ENCODE measurements around the gene C19orf44. TPM values are rescaled to one million over a fixed set of nuclear protein-coding genes. Genes with fewer than 3 reads are reported as not detected.
A peak's percentile ranks its signal among the peaks of the same experiment; 100 is the strongest.
"Not testable (repeated sequence)": the region's sequence is repeated elsewhere in the genome, so short reads cannot be mapped to it uniquely, and the experiment has no call there.

The C19orf44 gene
- polyA plus RNA-seq, 2 of the 4 experiments (the other 2 are of a cell fraction) = 2.9 to 3.0 TPM

- DNase-seq (ENCODE audit: low read depth in 1 of 2, low spot score in 1 of 2) = no peak
- no peak for FAIRE-seq
- no peak for TF ChIP-seq POLR2AphosphoS2 (conservative IDR thresholded peaks at IDR 0.05; ENCODE audit: low read length)
- no peak for TF ChIP-seq EHF (CRISPR knock-in tag; IDR thresholded peaks at IDR 0.05)
- no peak for TF ChIP-seq ZSCAN20 (CRISPR knock-in tag; IDR thresholded peaks at IDR 0.05)
- no peak for TF ChIP-seq SMC3 (IDR thresholded peaks at IDR 0.05)
- no peak for TF ChIP-seq RFX5 (IDR thresholded peaks at IDR 0.05)
- no peak for TF ChIP-seq RCOR1 (IDR thresholded peaks at IDR 0.05; ENCODE audit: low read depth, low read length)
- Histone ChIP-seq H3K4me2 (peak overlapping the region; percentile 91), H3K9me3 (no peaks in the 10 kb centered on the region), H3K4me1 (peaks cover 16% of the 10 kb centered on the region; the same call in 1 of the 3 replicates), H3K27ac (peak overlapping the region; percentile 83 to 87), H3K4me3 (peak overlapping the region; percentile 97)
- ChIA-PET POLR2A (no interaction called here), CTCF (interaction anchor here (1.6 kb wide), 1 partner anchor 12 kb away, joined by 3 read pairs; no protein-coding TSS in a partner anchor)
- ATAC-seq = no peak
- 76% methylated on average over 12 of the region's 12 CpGs for WGBS (ENCODE audit: missing lambda C conversion rate)
These were observed 848 bp downstream of the C19orf44 start for GRCh38 chr19:16497042-16497441.

- Histone ChIP-seq H3K27ac (no peak overlapping the region), H3K4me2 (no peak overlapping the region), H3K9me3 (no peaks in the 10 kb centered on the region), H3K4me1 (peaks cover 16% of the 10 kb centered on the region; the same call in 1 of the 3 replicates), H3K4me3 (no peak overlapping the region)
- FAIRE-seq = no peak
- ATAC-seq = no peak
- DNase-seq (ENCODE audit: low read depth in 1 of 2, low spot score in 1 of 2) = no peak
- ChIA-PET POLR2A (no interaction called here), CTCF (no interaction called here)
- no peak for TF ChIP-seq EHMT2 (IDR thresholded peaks at IDR 0.05; ENCODE audit: low read depth)
- TF ChIP-seq ZC3H11A (IDR thresholded peaks at IDR 0.05) = no peak
- TF ChIP-seq CHD4 (IDR thresholded peaks at IDR 0.05; ENCODE audit: borderline replicate concordance) = no peak
- no peak for TF ChIP-seq MAFK (IDR thresholded peaks at IDR 0.05; ENCODE audit: partially characterized antibody)
- TF ChIP-seq TP53 (CRISPR knock-in tag; IDR thresholded peaks at IDR 0.05) = no peak
- TF ChIP-seq NFE2L2 (conservative IDR thresholded peaks at IDR 0.05; ENCODE audit: low read length) = no peak
- 98% methylated on average over 6 of the region's 6 CpGs for WGBS (ENCODE audit: missing lambda C conversion rate)
These were observed 1.6 kb downstream of the C19orf44 start for GRCh38 chr19:16497837-16498236.

GRCh38 chr19:16504271-16504670, 8.1 kb downstream of the C19orf44 start:
- CTCF ChIA-PET = interaction anchor here (0.7 kb wide), 1 partner anchor 548 kb away, joined by 3 read pairs; no protein-coding TSS in a partner anchor
- Histone ChIP-seq H3K4me1 (no peaks in the 10 kb centered on the region), H3K4me3 (no peak overlapping the region), H3K9me3 (no peaks in the 10 kb centered on the region), H3K27ac (no peak overlapping the region), H3K4me2 (no peak overlapping the region)
- TF ChIP-seq MYC (IDR thresholded peaks at IDR 0.05; ENCODE audit: borderline replicate concordance, low read length) (no peak), CBX8 (IDR thresholded peaks at IDR 0.05) (no peak), CHD4 (IDR thresholded peaks at IDR 0.05; ENCODE audit: borderline replicate concordance) (no peak), ZSCAN20 (CRISPR knock-in tag; IDR thresholded peaks at IDR 0.05) (no peak), CEBPB (IDR thresholded peaks at IDR 0.05) (no peak), GATA3 (IDR thresholded peaks at IDR 0.05; ENCODE audit: borderline replicate concordance) (no peak), PBX3 (IDR thresholded peaks at IDR 0.05) (no peak), ZFP36 (IDR thresholded peaks at IDR 0.05; ENCODE audit: borderline replicate concordance, partially characterized antibody) (no peak), USF2 (IDR thresholded peaks at IDR 0.05) (no peak), CTCF (IDR thresholded peaks at IDR 0.05) (no peak)
- ATAC-seq = no peak
- no peak for FAIRE-seq
- 94% methylated on average over 3 of the region's 3 CpGs for WGBS (ENCODE audit: missing lambda C conversion rate)
- no peak for DNase-seq (ENCODE audit: low read depth in 1 of 2, low spot score in 1 of 2)
- POLR2A ChIA-PET = no interaction called here

GRCh38 chr19:16506161-16506560, 10.0 kb downstream of the C19orf44 start:
- H3K9me3 ChIP-seq; DNase-seq (ENCODE audit: low read depth in 1 of 2, low spot score in 1 of 2); ATAC-seq; H3K27ac ChIP-seq; H3K4me3 ChIP-seq; H3K4me1 ChIP-seq; POLR2A ChIA-PET; FAIRE-seq; H3K4me2 ChIP-seq: not testable (repeated sequence)
- CTCF ChIA-PET = interaction anchor here (0.7 kb wide), 1 partner anchor 31 kb away, joined by 3 read pairs; no protein-coding TSS in a partner anchor
- WGBS (ENCODE audit: missing lambda C conversion rate) = 93% methylated on average over 11 of the region's 11 CpGs

All from A549 (cell line).